Frontal cortex (tissue), 4 donors: Measurements from ENCODE around the gene SLC3A2. TPM values are rescaled to one million over a fixed set of nuclear protein-coding genes. Genes with fewer than 3 reads are reported as not detected.
A peak's percentile ranks its signal among the peaks of the same experiment; 100 is the strongest.
"Not testable (repeated sequence)": the region's sequence is repeated elsewhere in the genome, so short reads cannot be mapped to it uniquely, and the experiment has no call there.

Source experiments
- DNase-seq, 2 donors: peaks; one replicate each; pipeline ENCODE4 v3.0.0; 2012; ENCODE audit warnings: low spot score in 2 of 2
- FAIRE-seq: peaks from 2 replicates; lab custom pipeline; 2012; peaks lifted over from hg19 to GRCh38; lab: Jason Lieb, UNC
- total RNA-seq: library from RNA; depleted of rRNA; stranded (reverse); fragments of >200 nt; gene quantifications from one replicate; pipeline ENCODE4 v1.2.3, GENCODE V29; 2014
- donor health status: control.
- donor health status: control.
- donor health status: control.

SLC3A2 gene
- total RNA-seq, 1 donor from 2014 or later, result 109 TPM

DNA sequence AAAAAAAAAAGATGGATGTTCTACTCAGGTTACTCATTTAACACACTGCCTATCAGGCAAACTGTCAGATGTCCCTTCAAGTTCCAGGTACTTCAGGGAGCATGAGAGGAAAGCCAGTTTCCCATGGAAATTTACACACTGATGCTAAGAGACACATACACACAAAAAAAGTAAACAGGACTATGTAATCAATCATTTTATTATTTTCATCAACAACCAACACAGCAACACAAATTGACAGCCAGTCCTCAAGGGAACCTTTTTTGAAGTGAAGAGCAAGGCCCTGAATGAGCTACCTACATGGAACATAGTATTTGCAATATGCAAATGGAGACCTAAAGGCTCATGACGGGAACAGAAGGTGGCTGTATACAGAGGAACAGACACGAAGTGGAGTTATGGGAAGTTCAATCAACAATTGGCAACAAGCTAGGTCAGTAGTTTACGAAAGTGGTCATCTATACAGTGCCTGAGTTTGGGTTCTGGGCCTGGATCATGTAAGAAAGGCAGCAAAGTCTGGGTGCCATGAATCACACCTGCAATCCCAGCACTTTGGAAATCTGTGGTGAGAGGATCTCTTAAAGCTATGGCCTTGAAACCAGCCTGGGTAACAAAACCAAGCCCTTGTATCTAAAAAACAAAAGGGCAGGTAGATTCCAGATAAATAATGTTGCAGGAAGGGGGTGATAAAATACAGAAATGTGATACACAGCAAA lies 28.7 kb upstream of the SLC3A2 start:
- DNase-seq (no peak), FAIRE-seq (no peak)

DNA sequence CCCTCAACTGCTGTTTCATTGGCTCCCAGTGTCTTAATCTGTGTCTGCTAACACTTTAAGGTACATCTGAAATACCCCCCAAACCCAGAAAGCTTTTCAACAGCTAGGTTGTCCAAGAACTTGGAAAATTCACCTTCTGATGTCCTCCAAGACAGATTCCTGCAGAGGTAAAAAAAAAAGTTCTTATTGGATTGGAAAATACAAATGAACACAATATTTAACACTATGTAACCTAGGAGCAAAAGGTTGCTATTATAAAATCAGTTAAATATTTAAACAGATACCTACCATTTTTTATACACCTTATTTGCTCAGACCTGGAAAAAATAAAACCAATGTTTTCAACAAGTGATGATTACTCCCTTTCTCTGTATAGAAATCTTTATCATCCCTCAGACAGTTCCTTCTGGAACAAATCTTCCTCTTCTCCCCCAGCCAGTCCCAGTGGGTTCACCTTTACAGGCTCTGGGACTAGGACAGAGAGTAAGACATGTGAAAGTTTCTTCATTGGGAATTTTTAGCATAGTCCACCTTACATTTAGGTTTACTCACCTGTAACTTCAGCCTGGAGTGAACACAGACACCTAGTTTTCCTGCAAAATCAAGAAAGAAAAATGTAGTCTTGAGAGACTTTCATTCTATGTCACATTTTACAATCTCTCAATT lies 28.0 kb upstream of the SLC3A2 start:
- DNase-seq, result no peak
- no peak for FAIRE-seq

- DNase-seq (no peak), FAIRE-seq (no peak)
Observed at GRCh38 chr11:62853279-62853965, 27.3 kb upstream of the SLC3A2 start.

DNA sequence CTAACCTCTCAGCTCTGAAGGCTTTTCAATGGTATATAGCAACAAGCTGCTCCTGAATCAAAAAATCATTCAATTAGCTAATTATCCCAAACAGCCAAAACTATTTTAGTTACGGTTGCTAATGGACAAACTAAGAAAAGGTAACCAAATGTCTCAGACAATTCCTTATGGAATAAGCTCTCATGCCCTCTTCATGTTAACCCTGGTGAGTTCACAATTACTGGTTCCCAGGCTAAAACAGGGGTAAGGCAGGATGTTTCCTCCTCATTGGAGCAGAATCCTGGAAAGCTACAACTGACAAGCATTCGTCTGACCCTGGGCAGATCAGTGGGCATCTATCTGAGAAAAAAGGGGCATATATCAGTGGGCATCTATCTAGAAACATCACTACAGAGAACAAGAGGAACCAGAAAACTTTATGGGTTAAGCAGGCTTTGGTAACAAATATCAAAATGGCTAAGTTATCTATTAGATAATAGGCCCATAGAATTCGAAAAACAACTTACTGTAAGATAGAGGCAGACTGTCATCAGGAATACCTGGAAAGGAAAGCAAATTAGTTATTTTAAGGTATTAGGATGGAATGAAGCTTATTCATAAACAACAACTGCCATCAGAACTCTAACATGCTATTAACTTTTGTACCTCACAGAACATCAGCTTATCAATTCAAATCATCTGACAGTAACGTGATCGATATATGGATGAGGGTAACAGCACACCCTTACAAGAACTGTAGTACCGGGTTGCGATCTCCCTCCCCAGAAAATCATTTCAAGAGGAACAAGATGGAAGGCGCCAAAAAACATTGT lies 26.5 kb upstream of the SLC3A2 start:
- FAIRE-seq, result no peak
- no peak for DNase-seq

GRCh38 chr11:62854825-62855570 lies 25.7 kb upstream of the SLC3A2 start:
- FAIRE-seq (no peak), DNase-seq (no peak)

DNA sequence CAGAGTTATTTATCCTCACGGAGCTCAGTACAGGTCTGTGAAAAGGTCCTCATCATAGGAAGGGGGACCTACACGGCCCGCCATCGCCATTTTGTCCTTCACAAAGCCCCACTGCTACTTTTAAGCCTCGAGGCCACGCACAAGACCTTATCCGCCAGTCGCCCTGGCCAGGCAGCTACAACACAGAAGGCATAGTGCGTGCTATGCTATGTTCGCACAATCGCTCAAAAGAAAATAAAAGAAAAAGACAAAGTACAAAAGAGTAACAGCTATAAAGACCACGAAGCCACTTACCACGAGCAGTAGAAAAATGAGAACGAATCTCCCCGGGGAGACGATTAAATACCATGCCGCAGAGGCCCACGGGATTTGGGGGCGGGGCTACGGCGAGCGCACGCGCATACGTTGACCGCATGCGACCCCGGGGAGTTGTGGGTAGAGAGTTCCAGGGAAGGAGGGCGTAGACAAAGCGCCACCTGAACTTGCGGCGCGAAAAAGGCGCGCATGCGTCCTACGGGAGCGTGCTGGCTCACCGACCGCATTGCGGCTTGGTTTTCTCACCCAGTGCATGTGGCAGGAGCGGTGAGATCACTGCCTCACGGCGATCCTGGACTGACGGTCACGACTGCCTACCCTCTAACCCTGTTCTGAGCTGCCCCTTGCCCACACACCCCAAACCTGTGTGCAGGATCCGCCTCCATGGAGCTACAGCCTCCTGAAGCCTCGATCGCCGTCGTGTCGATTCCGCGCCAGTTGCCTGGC lies 24.9 kb upstream of the SLC3A2 start:
- FAIRE-seq (no peak), DNase-seq (peak; percentile 76 to 92)

- FAIRE-seq, result no peak
- DNase-seq, result no peak
Observed at GRCh38 chr11:62856333-62856895, 24.3 kb upstream of the SLC3A2 start.

GRCh38 chr11:62857541-62857982 lies 23.1 kb upstream of the SLC3A2 start:
- DNase-seq, result no peak
- no peak for FAIRE-seq

DNA sequence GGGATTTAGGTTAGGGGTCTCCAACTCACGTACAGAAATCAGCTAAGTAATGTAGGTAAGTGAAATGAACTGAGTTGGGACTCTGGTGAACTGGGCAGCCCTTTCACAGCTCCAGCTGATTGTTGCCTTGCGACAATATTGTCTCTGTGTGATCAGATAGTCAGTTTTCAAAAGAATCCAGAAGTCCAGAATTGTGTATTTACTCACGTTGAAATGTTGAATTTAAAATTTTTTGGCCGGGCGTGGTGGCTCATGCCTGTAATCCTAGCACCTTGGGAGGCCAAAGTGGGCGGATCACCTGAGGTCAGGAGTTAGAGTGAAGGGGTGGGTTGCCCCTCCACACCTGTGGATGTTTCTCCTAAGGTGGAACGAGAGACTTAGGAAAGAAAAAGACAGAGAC lies 22.5 kb upstream of the SLC3A2 start:
- no peak for FAIRE-seq
- no peak for DNase-seq

- not testable (repeated sequence) for DNase-seq, FAIRE-seq
Observed at GRCh38 chr11:62859281-62859703, 21.4 kb upstream of the SLC3A2 start.

GRCh38 chr11:62860835-62861563 lies 19.7 kb upstream of the SLC3A2 start:
- DNase-seq, result no peak
- no peak for FAIRE-seq

GRCh38 chr11:62861564-62862192 lies 19.0 kb upstream of the SLC3A2 start:
- not testable (repeated sequence) for FAIRE-seq, DNase-seq

DNA sequence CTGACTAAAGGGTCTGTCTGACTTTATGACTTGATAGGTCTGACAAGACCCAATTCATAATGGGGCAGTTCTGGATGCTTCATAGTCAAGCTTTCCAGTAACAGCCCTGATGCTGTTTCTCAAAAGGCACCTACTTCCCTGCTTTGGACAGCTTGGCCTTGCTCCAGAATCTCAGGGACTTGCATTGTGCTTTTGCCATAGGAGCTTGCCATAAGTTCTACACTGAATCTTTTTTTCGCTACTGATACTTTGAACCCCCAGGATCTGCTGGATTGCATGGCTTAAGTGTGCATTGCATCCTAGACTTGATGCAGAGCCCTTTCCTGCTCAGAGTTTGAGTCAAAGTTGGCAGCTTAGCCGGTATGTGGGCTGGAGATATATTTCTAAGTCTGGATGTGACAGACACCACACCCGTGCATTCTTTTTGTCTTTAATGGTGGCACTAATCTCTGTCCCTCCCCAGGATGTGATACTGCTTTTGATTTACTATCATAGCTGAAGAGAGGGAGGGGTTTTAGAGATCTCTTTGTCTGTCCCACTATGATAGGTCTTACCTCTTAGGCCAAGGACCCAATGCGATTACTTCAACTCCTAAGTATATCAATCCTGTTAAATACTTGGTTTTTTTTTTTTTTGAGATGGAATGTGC lies 16.9 kb upstream of the SLC3A2 start:
- no peak for FAIRE-seq

GRCh38 chr11:62865635-62866034 lies 15.1 kb upstream of the SLC3A2 start:
- DNase-seq, result no peak
- FAIRE-seq, result no peak

More for the DNA sequence above, 16.9 kb upstream of the SLC3A2 start:
- DNase-seq, result no peak

GRCh38 chr11:62874851-62875250 lies 5.8 kb upstream of the SLC3A2 start:
- DNase-seq (no peak), FAIRE-seq (no peak)

DNA sequence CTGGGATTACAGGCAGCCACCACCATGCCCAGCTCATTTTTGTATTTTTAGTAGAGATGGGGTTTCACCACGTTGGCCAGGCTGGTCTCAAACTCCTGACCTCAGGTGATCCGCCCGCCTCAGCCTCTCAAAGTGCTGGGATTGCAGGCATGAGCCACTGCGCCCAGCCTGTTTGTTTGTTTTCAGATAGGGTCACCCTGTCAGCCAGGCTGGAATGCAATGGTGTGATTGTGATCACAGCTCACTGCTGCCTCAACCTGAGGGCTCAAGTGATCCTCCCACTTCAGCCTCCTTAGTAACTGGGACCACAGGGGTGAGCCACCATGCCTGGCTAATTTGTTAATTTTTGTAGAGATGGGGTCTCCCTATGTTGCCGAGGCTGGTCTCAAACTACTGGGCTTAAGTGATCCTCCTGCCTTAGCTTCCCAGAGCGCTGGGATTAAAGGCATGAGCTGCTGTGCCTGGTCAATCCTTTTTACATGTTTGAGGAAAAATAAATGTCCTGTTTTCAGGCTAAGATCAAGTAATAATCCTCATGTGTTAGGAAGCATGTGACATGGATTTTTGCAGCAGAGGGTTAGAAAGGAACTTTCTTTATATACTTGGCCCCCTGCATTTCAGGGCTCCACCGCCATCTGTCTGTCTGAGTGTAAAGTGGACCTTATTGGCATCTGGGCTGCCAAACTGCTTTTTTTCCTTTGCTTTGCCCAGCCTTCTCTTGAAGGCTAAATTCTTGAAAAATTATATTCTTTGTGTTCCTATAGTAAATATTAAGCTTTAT lies 4.8 kb upstream of the SLC3A2 start:
- DNase-seq (no peak), FAIRE-seq (no peak)
